ENCODE data around the gene SLC25A41. TPM values are rescaled to one million over a fixed set of nuclear protein-coding genes. Genes with fewer than 3 reads are reported as not detected.
"Not testable (repeated sequence)": the region's sequence is repeated elsewhere in the genome, so short reads cannot be mapped to it uniquely, and the experiment has no call there.

SLC25A41 gene
- polyA plus RNA-seq, 4 donors = 0.30 to 0.93 (median 0.37) TPM

DNA sequence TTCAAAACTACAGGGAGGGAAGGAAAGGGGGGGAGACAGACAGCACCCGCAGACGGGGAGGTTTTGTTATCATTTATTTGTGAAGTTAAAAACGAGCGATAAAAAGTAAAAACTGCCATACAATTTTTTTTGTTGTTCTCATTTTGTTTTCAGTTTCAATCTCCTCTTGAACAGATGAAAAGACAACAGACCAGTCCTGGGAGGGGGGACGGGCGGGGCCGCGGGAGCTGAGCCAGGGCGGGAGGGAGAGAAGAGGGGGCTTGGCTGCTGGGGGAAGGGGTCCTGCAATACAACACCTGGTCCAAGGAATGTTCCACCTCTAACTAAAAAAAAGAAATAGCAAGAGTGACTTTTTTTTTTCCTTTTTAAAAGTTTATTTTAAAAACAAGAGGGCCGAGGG, 20.3 kb downstream of the SLC25A41 start:
- DNase-seq (ENCODE audit: low read depth in 4 of 4, low spot score in 3 of 4) = no peak

DNA sequence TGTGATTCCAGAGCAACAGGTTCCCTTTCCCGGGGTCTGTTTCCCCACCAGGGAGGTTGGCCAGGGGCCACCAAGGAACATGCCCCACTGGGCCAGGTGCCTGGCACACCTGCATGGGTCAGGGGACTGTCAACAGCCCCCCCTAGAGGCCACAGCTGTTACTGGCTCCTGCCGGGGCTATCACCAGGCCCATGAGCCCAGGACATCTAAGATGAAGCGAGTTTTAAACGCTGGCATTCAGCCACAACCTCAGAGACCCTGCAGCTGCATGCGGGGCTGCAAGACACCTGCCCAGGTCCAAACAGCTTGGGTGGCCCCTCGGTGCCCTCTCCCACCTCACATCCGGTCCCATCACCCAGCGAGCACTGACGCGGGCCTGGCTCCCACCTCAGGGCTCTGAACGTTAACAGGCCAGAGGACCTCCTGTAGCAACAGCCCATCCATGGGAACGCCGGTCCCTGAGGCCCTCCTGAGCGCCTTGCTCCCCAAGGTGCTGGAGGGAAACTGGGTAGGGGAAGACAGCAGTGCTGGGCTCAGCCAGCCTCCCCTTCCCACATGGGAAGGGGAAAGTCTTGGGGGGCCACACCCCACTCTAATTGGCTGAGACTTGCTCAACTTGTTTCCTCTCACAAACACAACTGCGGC, 21.0 kb downstream of the SLC25A41 start:
- DNase-seq (ENCODE audit: low read depth in 4 of 4, low spot score in 3 of 4) = no peak

- DNase-seq (ENCODE audit: low read depth in 4 of 4, low spot score in 3 of 4) = no peak
Measured at GRCh38 chr19:6412061-6412446, 21.5 kb downstream of the SLC25A41 start.

DNA sequence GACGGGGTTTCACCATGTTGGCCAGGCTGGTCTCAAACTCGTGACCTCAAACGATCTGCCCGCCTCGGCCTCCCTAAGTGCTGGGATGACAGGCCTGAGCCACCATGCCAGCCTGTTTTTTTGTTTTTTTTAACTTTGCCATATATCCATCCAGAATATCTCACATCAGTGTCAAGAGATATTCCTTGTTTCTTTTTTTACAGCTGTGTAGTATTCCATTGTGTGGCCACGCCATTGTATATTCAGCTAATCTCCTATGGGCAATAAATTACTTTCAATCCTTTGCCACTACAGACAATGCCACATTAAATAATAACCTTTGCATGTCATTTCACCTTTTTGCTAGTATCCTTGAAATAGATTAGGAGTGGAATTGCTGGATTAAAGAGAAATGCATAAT, 24.2 kb downstream of the SLC25A41 start:
- no peak for DNase-seq (ENCODE audit: low read depth in 4 of 4, low spot score in 3 of 4)

GRCh38 chr19:6406401-6406800, 27.2 kb downstream of the SLC25A41 start:
- no peak for DNase-seq (ENCODE audit: low read depth in 4 of 4, low spot score in 3 of 4)

- peak in 1 of 4 donors; percentile 60 for DNase-seq (ENCODE audit: low read depth in 4 of 4, low spot score in 3 of 4)
Measured at GRCh38 chr19:6402837-6403608, 30.5 kb downstream of the SLC25A41 start.

DNA sequence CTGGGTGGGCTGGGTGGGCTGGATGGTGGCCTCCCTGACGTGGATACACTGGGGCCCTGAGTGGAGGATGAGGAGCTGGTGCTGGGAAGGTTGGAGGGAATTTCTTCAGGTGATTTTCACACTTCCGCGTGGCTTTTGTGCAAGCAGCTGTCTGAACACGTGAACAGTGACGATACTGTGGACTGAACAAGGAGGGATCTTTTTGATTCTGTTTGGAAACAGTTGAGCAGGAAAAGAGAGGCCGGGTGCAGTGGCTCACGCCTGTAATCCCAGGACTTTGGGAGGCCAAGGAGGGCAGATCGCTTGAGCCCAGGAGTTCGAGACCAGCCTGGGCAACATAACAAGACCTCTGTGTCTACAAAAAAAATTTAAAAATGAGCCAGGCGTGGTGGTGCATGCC, 31.5 kb downstream of the SLC25A41 start:
- no peak for DNase-seq (ENCODE audit: low read depth in 4 of 4, low spot score in 3 of 4)

DNA sequence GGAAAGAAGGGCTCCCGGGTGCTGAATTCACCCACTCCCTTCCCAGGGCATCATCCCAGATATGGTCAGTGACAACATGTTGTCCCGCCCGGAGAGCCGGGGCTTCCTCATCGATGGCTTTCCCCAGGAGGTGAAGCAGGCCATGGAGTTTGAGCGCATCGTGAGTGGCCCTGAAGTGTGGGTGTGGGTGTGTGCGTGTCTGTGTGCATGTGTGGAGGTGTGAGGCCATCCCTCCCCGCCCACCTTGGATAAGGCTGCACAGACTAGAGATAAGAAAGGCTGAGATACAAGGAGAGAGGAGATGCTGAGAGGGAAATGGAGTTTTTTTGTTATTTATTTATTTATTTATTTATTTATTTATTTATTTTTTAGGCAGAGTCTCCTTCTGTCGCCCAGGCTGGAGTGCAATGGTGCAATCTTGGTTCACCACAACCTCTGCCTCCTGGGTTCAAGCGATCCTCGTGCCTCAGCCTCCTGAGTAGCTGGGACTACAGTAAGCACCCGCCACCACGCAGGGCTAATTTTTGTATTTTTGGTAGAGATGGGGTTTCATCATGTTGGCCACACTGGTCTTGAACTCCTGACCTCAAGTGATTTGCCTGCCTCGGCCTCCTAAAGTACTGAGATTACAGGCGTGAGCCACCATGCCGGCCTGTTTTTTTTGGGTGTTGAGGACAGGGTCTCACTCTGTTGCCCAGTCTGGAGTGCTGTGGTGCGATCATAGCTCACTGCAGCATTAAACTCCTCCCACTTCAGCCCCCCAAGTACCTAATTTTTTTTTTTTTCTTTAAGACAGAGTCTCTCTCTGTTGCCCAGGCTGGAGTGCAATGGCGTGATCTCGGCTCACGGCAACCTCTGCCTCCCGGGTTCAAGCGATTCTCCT, 33.3 kb downstream of the SLC25A41 start:
- not testable (repeated sequence) for DNase-seq (ENCODE audit: low read depth in 4 of 4, low spot score in 3 of 4)

- no peak for DNase-seq (ENCODE audit: low read depth in 4 of 4, low spot score in 3 of 4)
Measured at GRCh38 chr19:6396305-6396704, 37.3 kb downstream of the SLC25A41 start.

DNA sequence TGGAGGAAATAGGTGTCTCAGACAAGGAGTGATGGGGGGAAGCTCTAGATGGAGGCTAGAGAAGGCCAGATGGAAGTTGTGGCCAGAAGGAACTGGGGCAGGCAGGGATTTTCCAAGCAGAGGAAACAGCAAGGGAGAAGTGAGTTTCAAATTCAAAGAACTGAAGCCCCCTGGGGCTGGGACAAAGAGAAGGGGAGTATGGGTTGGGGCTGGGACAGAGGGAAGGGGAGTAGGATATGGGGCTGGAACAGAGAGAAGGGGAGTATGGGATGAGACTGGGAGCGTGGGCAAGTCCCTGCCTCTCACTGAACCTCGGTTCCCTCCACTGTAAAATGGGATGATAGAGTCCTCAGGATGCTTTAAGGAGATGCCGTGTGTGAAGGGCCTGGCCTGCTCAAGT, 38.7 kb downstream of the SLC25A41 start:
- DNase-seq (ENCODE audit: low read depth in 4 of 4, low spot score in 3 of 4) = no peak

- DNase-seq (ENCODE audit: low read depth in 4 of 4, low spot score in 3 of 4) = no peak
Measured at GRCh38 chr19:6393983-6394412, 39.6 kb downstream of the SLC25A41 start.

DNA sequence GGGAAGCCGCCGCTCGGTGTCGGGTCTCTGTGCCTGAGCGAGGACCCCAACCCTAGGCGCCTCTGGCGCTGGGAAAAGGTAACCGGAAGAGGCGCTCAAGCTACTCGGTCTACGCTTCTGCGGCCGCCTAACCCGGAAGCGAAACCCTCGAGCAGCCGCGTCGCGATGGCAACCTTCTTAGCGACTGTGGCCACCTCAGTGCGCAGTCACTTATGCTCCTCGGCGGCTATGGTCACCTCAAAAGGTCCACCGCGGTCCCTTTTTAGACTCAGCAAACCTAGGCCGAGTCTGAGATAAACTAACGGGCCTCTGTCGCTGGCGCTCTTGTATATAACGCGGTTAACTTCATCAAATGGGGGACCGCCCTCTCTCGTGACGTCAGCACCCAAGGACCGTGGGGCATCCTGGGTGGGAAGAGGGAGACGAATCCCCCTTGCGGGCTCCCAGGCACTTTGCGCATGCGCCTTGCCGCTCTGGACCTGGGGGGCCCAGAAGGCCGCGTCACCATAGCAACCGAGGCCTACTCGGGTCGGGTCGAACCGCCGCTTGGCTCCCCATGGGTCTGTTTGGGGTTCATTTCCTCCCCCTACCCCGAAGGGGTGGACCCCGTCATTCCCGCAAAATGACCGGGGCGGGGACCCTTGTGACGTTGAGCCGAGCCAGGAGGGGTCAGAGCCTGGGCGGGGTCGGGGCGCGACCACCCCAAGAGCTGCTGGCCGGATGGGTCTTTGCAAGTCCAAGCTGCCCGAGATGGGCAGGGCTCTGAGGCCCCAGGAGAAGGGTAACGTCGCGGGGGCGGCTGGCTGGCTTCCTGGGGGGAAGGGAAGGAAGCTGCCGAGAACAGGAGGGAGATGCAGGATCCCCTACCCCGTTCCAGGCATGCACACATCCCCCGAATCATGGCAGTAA, 40.2 kb downstream of the SLC25A41 start, which contains the start of gene GTF2F1:
Gene GTF2F1, minus strand, starts transcription at position 91 of the 909 bp plus-strand sequence. CDS start 169 bp downstream, outside the sequence.
- DNase-seq (ENCODE audit: low read depth in 4 of 4, low spot score in 3 of 4) = peak; percentile 95 to 97 (median 96)

DNA sequence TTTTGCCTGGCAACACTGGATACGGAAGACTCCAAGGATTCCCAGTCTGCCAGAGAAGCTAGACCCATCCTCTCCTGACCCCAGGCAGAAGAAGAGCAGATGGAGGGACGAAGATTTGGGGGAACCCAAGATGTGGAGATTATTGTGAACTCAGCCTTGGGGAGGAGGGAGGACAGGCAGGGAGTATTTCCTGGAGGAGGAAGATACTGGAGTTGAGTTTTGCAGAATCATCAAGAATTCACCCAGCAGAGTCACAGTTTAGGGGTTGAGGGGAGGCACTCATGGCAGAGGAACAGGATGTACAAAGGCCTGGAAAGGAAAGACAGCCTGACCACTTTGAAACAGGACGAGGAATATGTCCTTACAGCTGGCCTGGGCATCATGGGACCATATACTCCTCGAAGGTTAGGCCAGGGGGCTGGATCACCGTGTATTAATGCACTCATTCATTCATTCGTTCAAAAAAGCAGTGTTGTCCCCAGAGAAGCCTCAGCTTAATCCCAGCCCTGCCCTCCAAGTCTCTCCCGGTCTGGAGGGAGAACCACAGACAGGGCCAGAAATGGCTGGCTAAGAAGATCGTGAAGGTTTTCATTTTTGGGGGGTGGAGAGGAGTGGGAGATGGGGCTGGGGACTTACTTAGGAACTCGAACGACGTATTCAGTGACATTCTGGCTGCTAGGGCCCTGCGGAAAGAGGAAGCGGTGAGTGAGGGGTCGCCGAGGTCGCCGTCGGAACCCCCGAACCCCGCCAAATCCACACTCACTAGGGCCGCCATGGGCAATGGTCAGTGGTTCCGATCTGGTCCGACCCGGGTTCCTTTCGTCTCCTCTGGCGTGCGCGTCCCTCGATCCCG, 41.1 kb downstream of the SLC25A41 start:
- DNase-seq (ENCODE audit: low read depth in 4 of 4, low spot score in 3 of 4) = no peak

GRCh38 chr19:6387372-6387771, 46.2 kb downstream of the SLC25A41 start:
- no peak for DNase-seq (ENCODE audit: low read depth in 4 of 4, low spot score in 3 of 4)

DNA sequence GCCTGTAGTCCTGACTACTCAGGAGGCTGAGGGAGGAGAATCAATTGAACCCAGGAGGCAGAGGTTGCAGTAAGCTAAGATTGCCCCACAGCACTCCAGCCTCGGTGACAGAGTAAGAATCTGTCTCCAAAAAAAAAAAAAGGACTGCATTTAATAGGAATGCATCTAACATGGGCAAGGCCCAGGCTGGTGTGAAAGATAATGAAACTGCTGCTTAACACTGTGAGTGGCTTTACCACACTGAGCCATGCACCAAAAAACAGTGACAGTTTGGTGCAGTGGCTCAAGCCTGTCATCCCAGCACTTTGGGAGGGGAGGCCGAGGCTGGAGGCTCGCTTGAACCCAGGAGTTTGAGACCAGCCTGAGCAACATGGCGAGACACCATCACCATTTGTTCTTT, 49.2 kb downstream of the SLC25A41 start:
- DNase-seq (ENCODE audit: low read depth in 4 of 4, low spot score in 3 of 4) = no peak

GRCh38 chr19:6383188-6383587, 50.4 kb downstream of the SLC25A41 start:
- no peak for DNase-seq (ENCODE audit: low read depth in 4 of 4, low spot score in 3 of 4)

DNA sequence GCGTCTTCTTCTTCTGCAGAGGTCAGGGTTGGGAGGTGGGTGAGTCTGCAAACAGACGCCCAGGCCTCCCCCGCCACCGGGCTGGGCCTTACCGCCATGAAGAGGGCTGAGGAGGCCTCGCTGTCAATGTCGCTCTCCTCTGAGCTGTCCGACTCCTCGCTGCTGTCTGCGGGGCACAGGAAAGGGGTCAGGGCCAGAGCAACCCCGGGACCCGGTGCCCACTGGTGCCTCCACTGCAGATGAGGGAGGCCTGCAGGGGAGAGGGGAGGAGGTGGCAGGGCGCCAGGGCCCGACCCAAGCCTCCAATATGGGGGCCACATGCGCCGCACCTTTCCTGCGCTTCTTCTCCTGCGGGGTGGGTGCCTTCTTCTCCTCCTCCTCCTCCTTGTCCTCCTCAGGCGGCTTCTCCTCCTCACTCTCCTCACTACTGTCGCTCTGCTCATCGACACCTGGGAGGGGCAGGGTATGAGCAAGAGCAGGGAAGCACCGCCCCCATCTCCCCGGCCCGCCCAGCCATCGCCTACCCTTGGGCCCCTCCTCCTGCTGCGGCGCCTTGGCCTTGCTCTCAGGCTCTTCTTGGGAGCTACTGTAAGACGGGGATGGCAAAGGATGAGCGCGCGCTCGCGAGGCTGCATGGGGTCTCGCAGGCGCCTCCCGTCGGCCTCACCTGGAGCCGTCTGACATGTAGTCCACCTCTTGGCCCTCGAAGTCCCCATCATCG, 52.4 kb downstream of the SLC25A41 start:
- no peak for DNase-seq (ENCODE audit: low read depth in 4 of 4, low spot score in 3 of 4)

GRCh38 chr19:6379744-6380143, 53.8 kb downstream of the SLC25A41 start:
- DNase-seq (ENCODE audit: low read depth in 4 of 4, low spot score in 3 of 4) = no peak
